HTR-8/SVneo (cell line): ENCODE measurements around the gene NDE1.
A peak's percentile ranks its signal among the peaks of the same experiment; 100 is the strongest.
"Not testable (repeated sequence)": the region's sequence is repeated elsewhere in the genome, so short reads cannot be mapped to it uniquely, and the experiment has no call there.

Experiments used
- DNase-seq: peaks from one replicate; pipeline ENCODE4 v3.0.0; 2011; ENCODE audit warnings: low spot score, mixed read lengths; ENCODE audit not compliant: insufficient read length
- FAIRE-seq: peaks from 2 replicates; lab custom pipeline; 2011; peaks lifted over from hg19 to GRCh38; lab: Jason Lieb, UNC

The NDE1 gene

DNA sequence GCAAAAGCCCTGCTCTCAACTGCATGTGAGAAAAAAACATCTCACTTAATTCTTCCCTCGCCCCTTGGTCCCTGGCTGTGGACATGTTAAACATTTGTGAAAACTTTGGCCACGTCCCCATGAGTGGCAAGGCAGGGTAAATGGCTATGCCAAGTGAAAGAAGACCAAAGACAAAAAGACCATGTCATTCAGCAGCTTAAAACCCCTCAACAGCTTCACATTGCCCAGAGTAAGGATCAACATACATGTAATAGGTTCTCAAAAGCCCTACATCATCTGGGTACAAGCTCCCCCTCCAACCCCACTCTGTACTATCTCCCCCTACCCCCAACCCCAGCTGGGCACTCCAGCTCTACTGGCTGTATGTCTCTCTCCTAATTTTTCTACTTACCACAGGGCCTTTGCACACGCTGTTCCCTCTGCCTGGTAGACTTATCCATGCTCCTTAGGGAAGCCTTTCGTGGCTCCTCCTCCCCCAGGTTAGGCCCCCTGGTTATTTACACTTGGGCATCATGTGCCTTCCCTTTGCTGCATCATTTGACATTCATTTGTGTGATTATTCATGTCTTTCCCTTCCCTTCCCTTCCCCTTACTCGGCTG, 75.7 kb downstream of the NDE1 start:
- no peak for FAIRE-seq
- DNase-seq: no peak

DNA sequence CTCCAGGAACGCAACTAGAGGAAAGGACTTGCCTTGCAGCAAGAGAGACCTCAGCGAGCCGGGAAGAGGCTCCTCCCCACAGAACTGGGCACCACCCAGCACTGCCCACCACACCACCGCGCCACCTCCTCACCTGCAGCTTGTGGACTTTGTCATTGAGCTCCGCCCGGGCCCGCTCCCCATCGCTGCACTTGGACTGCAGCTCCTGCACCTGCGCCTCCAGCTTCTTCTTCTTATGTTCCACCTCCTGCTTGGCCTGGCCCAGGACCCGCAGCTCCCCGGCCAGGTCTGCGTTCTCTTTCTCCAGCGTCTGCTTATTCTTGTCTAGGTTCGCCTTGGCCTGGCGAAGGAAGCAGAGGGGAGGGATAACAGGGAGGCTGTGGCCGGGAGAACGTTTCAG, 76.7 kb downstream of the NDE1 start:
- no peak for FAIRE-seq
- no peak for DNase-seq

- not testable (repeated sequence) for DNase-seq, FAIRE-seq
Measured at GRCh38 chr16:15727697-15728096, 77.7 kb downstream of the NDE1 start.

- DNase-seq: no peak
- FAIRE-seq: no peak
Measured at GRCh38 chr16:15729152-15729551, 79.1 kb downstream of the NDE1 start.

GRCh38 chr16:15732416-15732815, 82.4 kb downstream of the NDE1 start:
- DNase-seq (no peak), FAIRE-seq (no peak)

- no peak for DNase-seq
- FAIRE-seq: peak; percentile 4
Measured at GRCh38 chr16:15735610-15736009, 85.6 kb downstream of the NDE1 start.

GRCh38 chr16:15736529-15736928, 86.5 kb downstream of the NDE1 start:
- FAIRE-seq: no peak
- DNase-seq: no peak

DNA sequence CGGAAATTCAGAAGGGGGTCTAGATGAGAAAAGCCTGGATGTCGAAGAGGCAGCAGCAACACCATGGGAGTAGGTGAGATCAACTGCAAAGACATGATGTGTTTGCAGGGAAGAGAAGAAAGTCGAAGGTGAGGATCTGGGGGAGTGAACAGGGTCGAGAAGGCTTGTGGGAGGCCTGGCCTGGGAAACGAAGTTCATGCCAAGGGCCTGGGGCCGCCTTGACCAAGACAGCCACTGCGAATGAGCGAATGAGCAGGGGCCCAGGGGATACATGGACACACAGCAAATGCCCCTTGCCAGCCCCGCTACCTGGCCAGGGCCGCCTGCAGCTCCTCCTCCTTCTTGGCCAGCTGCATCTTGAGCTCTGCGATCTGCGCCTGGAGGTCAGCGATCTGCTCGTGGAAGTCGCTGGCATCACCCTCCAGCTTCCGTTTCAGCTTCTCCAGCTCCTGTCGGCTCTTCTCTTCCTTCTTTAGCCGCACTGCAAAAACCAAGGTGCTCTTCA, 87.1 kb downstream of the NDE1 start:
- FAIRE-seq (no peak), DNase-seq (no peak)

GRCh38 chr16:15739464-15739863, 89.4 kb downstream of the NDE1 start:
- no peak for DNase-seq
- no peak for FAIRE-seq

DNA sequence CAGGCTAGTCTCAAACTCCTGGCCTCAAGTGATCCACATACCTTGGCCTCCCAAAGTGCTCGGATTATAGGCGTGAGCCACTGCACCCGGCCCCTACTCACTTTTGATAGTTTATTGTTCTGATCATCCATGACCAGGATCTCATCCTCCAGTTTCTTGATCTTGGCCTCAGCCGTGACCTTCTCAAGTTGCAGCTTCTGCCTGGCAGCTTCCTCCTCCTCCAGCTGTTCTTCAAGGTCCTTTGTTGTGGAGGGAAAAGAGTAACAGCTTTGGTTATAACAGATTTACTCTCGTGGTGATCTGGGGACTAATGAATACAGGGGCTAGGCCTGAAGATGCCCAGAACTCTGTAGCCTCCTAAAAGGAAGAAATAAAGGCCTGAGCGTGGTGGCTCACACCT, 89.9 kb downstream of the NDE1 start:
- DNase-seq: no peak
- no peak for FAIRE-seq

DNA sequence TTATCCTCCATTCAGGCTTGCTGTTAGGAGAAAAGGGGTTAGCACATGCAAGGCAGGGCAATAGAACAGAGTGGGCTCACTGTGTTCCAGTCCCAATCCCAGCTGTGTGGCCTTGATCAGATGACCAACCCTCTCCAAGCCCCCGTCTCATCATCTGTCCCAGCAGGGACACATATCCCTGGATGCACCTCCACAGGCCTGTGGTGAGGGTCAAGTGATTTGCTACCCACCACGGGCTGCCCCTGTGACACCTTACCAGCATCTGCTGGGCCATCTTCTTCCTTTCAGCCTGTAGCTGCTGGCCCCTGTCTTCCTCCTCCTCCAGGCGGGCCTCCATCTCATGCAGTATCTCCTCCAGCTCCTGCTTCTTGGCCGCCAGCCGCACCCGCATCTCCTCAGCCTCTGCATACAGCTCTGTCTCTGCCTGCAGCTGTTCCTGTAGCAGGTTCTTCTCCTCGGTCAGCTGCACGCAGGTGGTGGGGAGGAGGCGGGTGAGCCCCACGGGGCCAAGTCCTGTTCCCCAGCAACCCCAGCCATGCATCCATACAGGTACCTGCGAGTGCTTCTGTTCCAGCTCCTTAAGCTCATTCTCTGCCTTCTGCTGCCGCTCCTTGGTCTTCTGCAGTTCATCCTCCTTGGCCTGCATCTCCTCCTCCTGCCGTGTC, 91.3 kb downstream of the NDE1 start:
- no peak for DNase-seq
- FAIRE-seq: no peak

DNA sequence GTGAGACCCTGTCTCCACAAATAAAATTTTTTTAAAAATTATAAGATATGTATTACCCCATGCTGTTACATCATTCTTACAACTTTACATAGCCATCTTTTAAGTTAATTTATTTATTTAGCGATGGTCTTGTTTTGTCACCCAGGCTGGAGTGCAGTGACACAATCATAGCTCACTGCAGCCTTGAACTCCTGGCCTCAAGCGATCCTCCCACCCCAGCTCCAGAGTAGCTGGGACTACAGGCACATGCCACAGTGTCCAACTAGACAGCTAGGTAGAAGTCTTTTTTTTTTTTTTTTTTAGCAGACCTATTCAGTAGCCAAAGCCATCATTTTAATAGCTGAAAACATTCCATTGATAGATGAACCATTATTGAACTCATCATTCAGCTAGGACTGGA, 92.7 kb downstream of the NDE1 start:
- no peak for DNase-seq
- no peak for FAIRE-seq

GRCh38 chr16:15743657-15744056, 93.6 kb downstream of the NDE1 start:
- no peak for FAIRE-seq
- no peak for DNase-seq

DNA sequence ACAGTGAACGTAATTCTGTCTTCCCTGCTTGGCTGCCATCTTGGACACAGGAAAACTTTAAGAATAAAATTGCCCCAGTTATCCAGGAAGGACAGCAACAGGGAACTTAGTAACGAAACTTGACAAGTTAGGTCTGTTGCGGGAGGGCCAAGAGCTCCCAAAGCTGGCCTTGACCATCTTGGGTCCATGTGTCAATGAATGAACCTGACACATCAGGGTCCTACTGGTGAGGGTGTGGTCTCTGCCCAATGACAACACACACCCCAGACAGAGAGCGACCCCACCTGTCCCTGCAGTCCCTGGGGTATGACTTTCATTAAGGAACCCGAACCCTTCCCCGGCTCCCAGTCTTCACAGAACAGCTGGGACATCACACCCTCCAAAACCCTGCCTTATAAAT, 96.3 kb downstream of the NDE1 start:
- DNase-seq: no peak

DNA sequence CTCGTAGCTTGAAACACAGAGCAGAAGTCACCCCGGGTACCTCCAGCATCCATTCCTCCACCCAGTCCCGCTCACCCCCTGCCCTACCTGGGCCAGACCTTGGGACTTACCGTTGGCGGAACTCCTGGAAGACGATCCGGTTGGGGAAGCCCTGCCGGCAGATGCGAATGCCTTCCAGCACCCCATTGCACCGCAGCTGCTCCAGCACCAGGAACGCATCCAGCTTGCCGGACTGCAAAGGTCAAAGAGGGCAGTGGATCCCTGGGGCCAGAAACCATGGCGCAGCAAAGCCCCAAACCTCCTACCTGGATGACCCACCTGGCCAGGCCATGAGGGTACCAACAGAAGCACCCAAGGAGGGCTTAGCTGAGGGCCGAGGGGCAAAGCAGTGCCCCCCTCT, 97.9 kb downstream of the NDE1 start:
- DNase-seq: no peak
- FAIRE-seq: no peak

More for the DNA sequence above, 96.3 kb downstream of the NDE1 start:
- no peak for FAIRE-seq

- FAIRE-seq: no peak
- no peak for DNase-seq
Measured at GRCh38 chr16:15748654-15749053, 98.6 kb downstream of the NDE1 start.

GRCh38 chr16:15749371-15749770, 99.3 kb downstream of the NDE1 start:
- DNase-seq: no peak
- FAIRE-seq: no peak

- no peak for FAIRE-seq
- no peak for DNase-seq
Measured at GRCh38 chr16:15749985-15750384, 99.9 kb downstream of the NDE1 start.

DNA sequence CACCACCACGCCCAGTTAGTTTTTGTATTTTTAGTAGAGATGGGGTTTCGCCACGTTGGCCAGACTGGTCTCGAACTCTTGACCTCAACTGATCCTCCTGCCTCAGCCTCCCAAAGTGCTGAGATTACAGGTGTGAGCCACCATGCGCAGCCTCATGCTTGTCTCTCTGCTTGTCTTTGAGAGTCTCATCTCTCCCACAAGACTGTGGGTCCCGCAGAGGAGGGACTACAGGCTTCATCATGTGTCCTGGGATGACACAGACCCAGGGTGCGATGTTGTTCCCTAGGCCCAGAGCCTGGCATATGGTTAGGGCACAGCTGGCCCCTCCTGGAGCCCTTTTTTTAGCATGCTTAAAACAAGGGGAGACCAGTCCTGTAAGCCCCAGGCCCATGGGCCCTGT, 101.9 kb downstream of the NDE1 start:
- FAIRE-seq (no peak), DNase-seq (no peak)

- DNase-seq (no peak), FAIRE-seq (no peak)
Measured at GRCh38 chr16:15752717-15753488, 102.9 kb downstream of the NDE1 start.

- FAIRE-seq (no peak), DNase-seq (no peak)
Measured at GRCh38 chr16:15754821-15755534, 104.9 kb downstream of the NDE1 start.
